A673 (cell line): Measurements from ENCODE around the gene ARHGAP26.

Experiments used
- EZH2 ChIP-seq: fragments of 200-600 bp; sonication (generic); IDR thresholded peaks from 2 replicates; pipeline ENCODE4 v1.6.1; 2017; ENCODE audit warnings: borderline replicate concordance, low read depth, mild to moderate bottlenecking, mixed read lengths, antibody characterized with exemption, low read length; ENCODE audit not compliant: poor library complexity, severe bottlenecking
- TF ChIP-seq, protein P1 (sequence below): fragments of 300-800, 200-600 bp; sonication (generic); conservative IDR thresholded peaks from 2 replicates; pipeline ENCODE4 v1.5.1; 2017; ENCODE audit warnings: low read depth, mild to moderate bottlenecking, antibody characterized with exemption, low read length, moderate library complexity, mixed read lengths

DNA sequence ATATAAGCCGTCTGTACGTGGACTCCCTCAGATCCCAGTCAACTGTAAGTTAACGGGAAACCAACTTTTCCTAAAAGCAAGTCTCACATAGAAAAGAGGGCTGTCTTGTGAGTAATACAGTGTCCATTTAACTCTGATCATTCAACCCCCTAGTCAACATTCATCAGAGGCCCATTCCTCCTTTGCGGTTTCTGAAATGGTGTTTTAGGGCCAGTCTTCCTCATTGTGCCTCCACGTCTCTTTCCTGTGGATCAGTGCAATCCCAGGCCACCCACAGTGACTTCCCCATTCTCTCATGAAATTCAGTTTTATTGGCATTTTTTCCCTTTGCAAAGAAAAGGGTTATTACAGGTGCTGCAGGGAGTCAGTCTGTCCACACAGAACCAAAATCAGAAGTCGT is 371.5 kb downstream of the ARHGAP26 start:
- TF ChIP-seq, protein P1, sequence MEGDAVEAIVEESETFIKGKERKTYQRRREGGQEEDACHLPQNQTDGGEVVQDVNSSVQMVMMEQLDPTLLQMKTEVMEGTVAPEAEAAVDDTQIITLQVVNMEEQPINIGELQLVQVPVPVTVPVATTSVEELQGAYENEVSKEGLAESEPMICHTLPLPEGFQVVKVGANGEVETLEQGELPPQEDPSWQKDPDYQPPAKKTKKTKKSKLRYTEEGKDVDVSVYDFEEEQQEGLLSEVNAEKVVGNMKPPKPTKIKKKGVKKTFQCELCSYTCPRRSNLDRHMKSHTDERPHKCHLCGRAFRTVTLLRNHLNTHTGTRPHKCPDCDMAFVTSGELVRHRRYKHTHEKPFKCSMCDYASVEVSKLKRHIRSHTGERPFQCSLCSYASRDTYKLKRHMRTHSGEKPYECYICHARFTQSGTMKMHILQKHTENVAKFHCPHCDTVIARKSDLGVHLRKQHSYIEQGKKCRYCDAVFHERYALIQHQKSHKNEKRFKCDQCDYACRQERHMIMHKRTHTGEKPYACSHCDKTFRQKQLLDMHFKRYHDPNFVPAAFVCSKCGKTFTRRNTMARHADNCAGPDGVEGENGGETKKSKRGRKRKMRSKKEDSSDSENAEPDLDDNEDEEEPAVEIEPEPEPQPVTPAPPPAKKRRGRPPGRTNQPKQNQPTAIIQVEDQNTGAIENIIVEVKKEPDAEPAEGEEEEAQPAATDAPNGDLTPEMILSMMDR, result no peak
- TF ChIP-seq EZH2, result no peak
